Caco-2 (cell line): ENCODE data around the gene SLC41A1. TPM values are rescaled to one million over a fixed set of nuclear protein-coding genes. Genes with fewer than 3 reads are reported as not detected.

Source experiments
- BruUV-seq: library from RNA; stranded (reverse); fragments of 400-500 nt; replicated peaks from 2 replicates; lab custom pipeline; 2021; lab: Mats Ljungman, UMichigan
- CTCF ChIA-PET: fragments of 300-600 bp; sonication (Branson Sonifier 250); formaldehyde crosslinking; loops from one replicate; lab custom pipeline; 2022; ENCODE audit warnings: antibody characterized with exemption; lab: Charles Lee
- POLR2A ChIA-PET: fragments of 300-600 bp; sonication (Branson Sonifier 250); formaldehyde crosslinking; loops from one replicate; lab custom pipeline; 2022; ENCODE audit warnings: antibody characterized with exemption; lab: Charles Lee
- DNase-seq, 2 experiments: peaks; one replicate each; pipeline versions ENCODE4 v3.0.0 to v3.0.0-alpha.2; 2020 to 2022
- H3K27me3 ChIP-seq: replicated peaks from 2 replicates; pipeline ENCODE4 v1.6.0; 2011; ENCODE audit warnings: low read length; ENCODE audit not compliant: control insufficient read depth, insufficient read depth
- H3K36me3 ChIP-seq: 2 replicates; pipeline ENCODE4 v1.5.1; 2011; ENCODE audit warnings: low read length; ENCODE audit not compliant: control insufficient read depth, insufficient read depth
- H3K4me1 ChIP-seq: fragments of 250-450 bp; sonication (Bioruptor Pico); 2 replicates; pipeline ENCODE4 v1.5.1; 2020; ENCODE audit warnings: mild to moderate bottlenecking
- H3K4me3 ChIP-seq: 2 replicates; pipeline ENCODE4 v1.5.1; 2011; ENCODE audit warnings: low read depth, mild to moderate bottlenecking, control low read depth, low read length
- H3K9me3 ChIP-seq: fragments of 250-450 bp; sonication (Bioruptor Pico); 2 replicates; pipeline ENCODE4 v1.5.1; 2020; ENCODE audit warnings: mild to moderate bottlenecking, moderate library complexity
- H3K27ac Mint-ChIP-seq: one replicate; pipeline ENCODE4 v1.8.0; 2022; ENCODE audit warnings: mixed read lengths; ENCODE audit not compliant: unreplicated experiment
- H3K27me3 Mint-ChIP-seq: one replicate; pipeline ENCODE4 v1.8.0; 2022; ENCODE audit warnings: mixed read lengths; ENCODE audit not compliant: insufficient read depth, unreplicated experiment
- H3K36me3 Mint-ChIP-seq: one replicate; pipeline ENCODE4 v1.8.0; 2022; ENCODE audit warnings: mild to moderate bottlenecking, mixed read lengths; ENCODE audit not compliant: insufficient read depth, unreplicated experiment
- H3K4me1 Mint-ChIP-seq: one replicate; pipeline ENCODE4 v1.8.0; 2022; ENCODE audit warnings: low read depth, mixed read lengths; ENCODE audit not compliant: unreplicated experiment
- H3K4me3 Mint-ChIP-seq: one replicate; pipeline ENCODE4 v1.8.0; 2022; ENCODE audit warnings: mild to moderate bottlenecking, moderate library complexity, mixed read lengths; ENCODE audit not compliant: unreplicated experiment
- H3K9me3 Mint-ChIP-seq: one replicate; pipeline ENCODE4 v1.8.0; 2022; ENCODE audit warnings: mixed read lengths; ENCODE audit not compliant: unreplicated experiment
- CTCF ChIP-seq, 2 experiments: fragments of 200-600 bp in 1 of 2; IDR thresholded peaks; 1 replicate in 1 of 2; 2 replicates in 1 of 2; pipeline versions ENCODE4 v1.5.1 to v1.8.0; 2011 to 2022; ENCODE audit warnings: antibody characterized with exemption in 1 of 2, control low read depth in 1 of 2, inconsistent platforms in 1 of 2, low read depth in 1 of 2, low read length in 1 of 2, mild to moderate bottlenecking in 1 of 2, moderate library complexity in 1 of 2; ENCODE audit not compliant: insufficient read depth in 1 of 2, severe bottlenecking in 1 of 2, unreplicated experiment in 1 of 2
- intact Hi-C: fragments of 100-400 bp; cut with micrococcal nuclease; formaldehyde crosslinking; loops from one replicate; pipeline ENCODE4 v1.10.0; 2022; ENCODE audit not compliant: unreplicated experiment
- total RNA-seq: library from RNA; stranded (reverse); gene quantifications from 2 replicates; pipeline ENCODE4 v1.2.3, GENCODE V29; 2022

SLC41A1 gene
- total RNA-seq, 1 experiment from 2014 or later = 12.5 TPM

DNA sequence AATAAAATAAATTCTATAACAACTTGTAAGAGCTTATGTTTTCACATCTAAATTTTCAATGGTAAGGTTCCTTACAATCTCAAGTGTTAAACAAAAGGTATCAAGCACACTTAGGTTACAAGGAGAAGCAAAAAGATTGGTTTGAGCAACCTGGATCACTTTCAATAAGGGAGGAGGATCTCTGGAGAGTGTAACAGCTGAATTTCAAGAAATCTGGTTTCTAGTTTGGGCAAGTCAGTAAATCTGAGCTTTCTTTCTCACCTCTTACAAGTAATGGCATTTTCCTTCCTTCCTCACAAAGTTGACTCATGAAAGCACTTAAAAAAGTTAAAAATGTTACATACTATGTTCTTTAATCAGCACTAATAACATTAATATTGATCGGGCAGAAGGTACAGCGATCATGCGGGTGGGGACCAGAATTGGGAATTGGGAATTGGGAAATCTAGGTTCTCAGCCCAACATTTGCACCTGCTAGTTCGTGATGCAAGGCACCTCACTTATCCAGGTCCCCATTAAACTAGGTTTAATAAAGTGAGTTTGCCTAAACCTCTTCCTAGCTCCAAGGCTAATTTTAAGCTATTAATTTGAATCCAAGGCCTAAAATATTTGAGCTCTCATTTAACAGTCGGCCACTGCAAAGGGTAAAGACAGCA, 66.1 kb downstream of the SLC41A1 start:
- Histone ChIP-seq H3K36me3 (no peaks in the 10 kb centered on the region; the same call in 1 of the 2 replicates), H3K27me3 (no peaks in the 10 kb centered on the region), H3K9me3 (no peaks in the 10 kb centered on the region), H3K4me3 (no peak overlapping the region), H3K4me1 (0 out of 2 replicates have a peak, but pooled peaks cover 3% of the 10 kb centered on the region)
- Mint-ChIP-seq H3K4me3 (no peak overlapping the region), H3K27me3 (no peaks in the 10 kb centered on the region), H3K27ac (no peak overlapping the region), H3K9me3 (no peaks in the 10 kb centered on the region), H3K4me1 (peaks cover 10% of the 10 kb centered on the region), H3K36me3 (peaks cover 43% of the 10 kb centered on the region)
- no peak for TF ChIP-seq CTCF (IDR thresholded peaks at IDR 0.05; ENCODE audit: insufficient read depth in 1 of 2, low read depth in 1 of 2, low read length in 1 of 2, severe bottlenecking in 1 of 2, unreplicated experiment in 1 of 2)
- BruUV-seq = no TSS peak
- ChIA-PET POLR2A (interaction anchor here (0.6 kb wide), 1 partner anchor 218 kb away, joined by 3 read pairs; no protein-coding TSS in a partner anchor), CTCF (no interaction called here)
- DNase-seq = no peak
- intact Hi-C loops = no loop called here

- H3K4me3 ChIP-seq = no peak overlapping the region
- ChIA-PET CTCF (no interaction called here), POLR2A (no interaction called here)
- no TSS peak for BruUV-seq
- H3K27me3 ChIP-seq = no peaks in the 10 kb centered on the region
- H3K9me3 ChIP-seq = no peaks in the 10 kb centered on the region
- Mint-ChIP-seq H3K36me3 (peaks cover 47% of the 10 kb centered on the region), H3K4me3 (no peak overlapping the region), H3K9me3 (no peaks in the 10 kb centered on the region), H3K27me3 (no peaks in the 10 kb centered on the region), H3K27ac (peak overlapping the region; percentile 20), H3K4me1 (peaks cover 10% of the 10 kb centered on the region)
- H3K36me3 ChIP-seq = no peaks in the 10 kb centered on the region; the same call in 1 of the 2 replicates
- H3K4me1 ChIP-seq = 0 out of 2 replicates have a peak, but pooled peaks cover 3% of the 10 kb centered on the region
- no peak for DNase-seq
- intact Hi-C loops = no loop called here
- TF ChIP-seq CTCF (IDR thresholded peaks at IDR 0.05; ENCODE audit: insufficient read depth in 1 of 2, low read depth in 1 of 2, low read length in 1 of 2, severe bottlenecking in 1 of 2, unreplicated experiment in 1 of 2) = no peak
Measured at GRCh38 chr1:205744403-205744802, 68.6 kb downstream of the SLC41A1 start.

- no peak overlapping the region for H3K4me3 ChIP-seq
- no peak for TF ChIP-seq CTCF (IDR thresholded peaks at IDR 0.05; ENCODE audit: insufficient read depth in 1 of 2, low read depth in 1 of 2, low read length in 1 of 2, severe bottlenecking in 1 of 2, unreplicated experiment in 1 of 2)
- H3K36me3 Mint-ChIP-seq = peaks cover 50% of the 10 kb centered on the region
- no peaks in the 10 kb centered on the region for H3K9me3 Mint-ChIP-seq
- H3K36me3 ChIP-seq = no peaks in the 10 kb centered on the region; the same call in 1 of the 2 replicates
- POLR2A ChIA-PET = no interaction called here
- no peaks in the 10 kb centered on the region for H3K27me3 ChIP-seq
- H3K9me3 ChIP-seq = no peaks in the 10 kb centered on the region
- 0 out of 2 replicates have a peak, but pooled peaks cover 3% of the 10 kb centered on the region for H3K4me1 ChIP-seq
- no peaks in the 10 kb centered on the region for H3K27me3 Mint-ChIP-seq
- H3K4me3 Mint-ChIP-seq = no peak overlapping the region
- intact Hi-C loops = no loop called here
- H3K4me1 Mint-ChIP-seq = peaks cover 10% of the 10 kb centered on the region
- no peak for DNase-seq
- CTCF ChIA-PET = no interaction called here
- peak overlapping the region; percentile 20 for H3K27ac Mint-ChIP-seq
- no TSS peak for BruUV-seq
Measured at GRCh38 chr1:205743977-205744376, 69.0 kb downstream of the SLC41A1 start.
